GM18508 (cell line): ENCODE data around the gene DPH2.

Experiments
- ATAC-seq: cut with Tn5 transposase; IDR thresholded peaks from one replicate; pipeline ENCODE4 v1.9.1; 2021; ENCODE audit warnings: moderate number of reproducible peaks; ENCODE audit not compliant: insufficient read depth, unreplicated experiment

DPH2 gene

GRCh38 chr1:43980255-43981134, 10.7 kb downstream of the DPH2 start:
- ATAC-seq = no peak

GRCh38 chr1:43981135-43981491, 11.3 kb downstream of the DPH2 start:
- ATAC-seq = no peak

DNA sequence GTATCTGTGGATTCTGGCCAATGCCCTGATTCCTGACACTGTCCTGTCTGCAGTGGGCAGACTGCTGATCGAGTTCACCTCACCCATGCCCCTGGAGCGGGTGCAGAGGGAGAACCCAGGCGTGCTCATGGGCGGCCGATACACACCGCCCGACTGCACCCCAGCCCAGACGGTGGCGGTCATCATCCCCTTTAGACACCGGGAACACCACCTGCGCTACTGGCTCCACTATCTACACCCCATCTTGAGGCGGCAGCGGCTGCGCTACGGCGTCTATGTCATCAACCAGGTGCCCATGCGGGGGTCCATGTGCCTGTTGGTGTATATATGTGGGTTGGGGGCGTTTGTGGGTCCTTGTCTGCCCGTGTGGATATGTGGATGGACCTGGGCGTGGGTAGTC, 11.8 kb downstream of the DPH2 start:
- no peak for ATAC-seq

DNA sequence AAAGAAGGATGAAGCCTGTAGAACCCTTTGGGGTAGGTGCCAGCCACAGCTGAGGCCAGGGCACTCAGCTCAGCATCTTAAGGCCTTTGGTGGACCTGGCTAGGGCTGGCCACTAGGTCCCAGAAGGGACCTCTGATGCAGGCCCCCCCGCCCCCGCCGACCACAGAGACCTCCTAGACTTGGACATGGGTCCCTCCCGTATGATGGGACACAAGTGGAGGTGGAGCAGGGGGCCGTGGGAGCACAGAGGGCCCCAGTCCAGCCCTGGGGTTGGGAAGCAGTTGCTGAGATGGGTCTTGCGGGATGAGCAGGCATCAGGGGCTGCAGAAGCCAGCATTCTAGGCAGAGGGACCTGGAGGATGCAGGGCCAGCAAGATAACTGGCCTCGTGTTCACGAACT, 12.4 kb downstream of the DPH2 start:
- ATAC-seq = no peak

GRCh38 chr1:43982808-43983207, 13.0 kb downstream of the DPH2 start:
- no peak for ATAC-seq

GRCh38 chr1:43983253-43983899, 13.6 kb downstream of the DPH2 start:
- no peak for ATAC-seq

DNA sequence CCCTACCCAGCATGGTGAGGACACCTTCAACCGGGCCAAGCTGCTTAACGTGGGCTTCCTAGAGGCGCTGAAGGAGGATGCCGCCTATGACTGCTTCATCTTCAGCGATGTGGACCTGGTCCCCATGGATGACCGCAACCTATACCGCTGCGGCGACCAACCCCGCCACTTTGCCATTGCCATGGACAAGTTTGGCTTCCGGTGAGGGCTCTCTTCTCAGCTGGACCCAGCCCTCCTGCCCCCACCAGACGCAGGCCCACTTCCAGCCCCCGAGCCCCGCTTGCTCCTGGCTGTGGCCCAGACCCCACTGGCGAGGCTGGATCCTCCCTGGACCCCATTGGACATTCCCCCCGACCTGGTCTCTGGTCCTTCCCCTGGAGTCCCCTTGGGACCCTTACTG, 15.0 kb downstream of the DPH2 start:
- ATAC-seq = no peak

DNA sequence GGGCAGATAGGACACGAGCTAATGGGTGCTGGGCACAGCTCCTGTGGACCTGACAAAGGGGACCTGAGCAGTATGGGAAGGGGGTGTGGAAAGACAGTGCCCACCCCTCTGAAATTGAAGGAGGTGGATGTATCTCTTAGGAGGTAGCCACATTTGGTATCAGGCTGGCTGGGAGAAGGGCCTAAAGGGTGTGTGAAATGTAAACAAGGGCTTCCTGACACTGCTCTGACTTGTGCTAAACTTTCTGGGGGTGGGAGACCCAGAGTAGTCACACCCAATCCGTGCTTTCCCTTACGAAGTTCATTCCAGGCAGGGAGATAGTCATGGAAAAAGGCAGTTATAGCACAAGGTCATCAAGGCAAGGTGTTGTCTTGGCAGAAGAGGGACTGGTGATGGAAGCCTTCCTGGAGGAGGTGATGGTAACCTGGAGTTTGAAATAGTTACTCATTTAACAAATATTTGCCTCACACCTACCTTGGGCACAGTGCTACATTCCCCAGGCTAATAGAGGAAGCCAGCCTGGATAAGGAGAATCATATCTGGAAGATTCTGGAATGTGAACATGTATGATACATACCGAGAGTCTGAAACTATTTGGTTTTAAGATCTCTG, 16.3 kb downstream of the DPH2 start:
- no peak for ATAC-seq

GRCh38 chr1:43986712-43987111, 16.9 kb downstream of the DPH2 start:
- ATAC-seq = no peak

- ATAC-seq = no peak
Observed at GRCh38 chr1:43987159-43987902, 17.5 kb downstream of the DPH2 start.

- no peak for ATAC-seq
Observed at GRCh38 chr1:43990271-43991199, 20.7 kb downstream of the DPH2 start.

DNA sequence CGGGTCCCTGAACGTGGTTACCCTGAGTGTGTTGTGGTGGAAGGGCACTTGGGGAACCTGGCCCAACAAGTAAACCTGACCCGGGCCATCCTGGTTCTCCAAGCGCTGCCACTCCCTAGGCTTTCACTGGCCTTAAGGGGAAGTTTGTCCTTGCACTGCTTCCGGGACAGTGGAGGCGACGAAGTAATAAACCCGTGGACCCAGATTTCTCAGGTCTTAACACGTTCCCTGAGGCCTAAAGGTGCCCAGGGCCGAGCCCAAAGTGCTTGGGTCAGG, 21.3 kb downstream of the DPH2 start:
- no peak for ATAC-seq

DNA sequence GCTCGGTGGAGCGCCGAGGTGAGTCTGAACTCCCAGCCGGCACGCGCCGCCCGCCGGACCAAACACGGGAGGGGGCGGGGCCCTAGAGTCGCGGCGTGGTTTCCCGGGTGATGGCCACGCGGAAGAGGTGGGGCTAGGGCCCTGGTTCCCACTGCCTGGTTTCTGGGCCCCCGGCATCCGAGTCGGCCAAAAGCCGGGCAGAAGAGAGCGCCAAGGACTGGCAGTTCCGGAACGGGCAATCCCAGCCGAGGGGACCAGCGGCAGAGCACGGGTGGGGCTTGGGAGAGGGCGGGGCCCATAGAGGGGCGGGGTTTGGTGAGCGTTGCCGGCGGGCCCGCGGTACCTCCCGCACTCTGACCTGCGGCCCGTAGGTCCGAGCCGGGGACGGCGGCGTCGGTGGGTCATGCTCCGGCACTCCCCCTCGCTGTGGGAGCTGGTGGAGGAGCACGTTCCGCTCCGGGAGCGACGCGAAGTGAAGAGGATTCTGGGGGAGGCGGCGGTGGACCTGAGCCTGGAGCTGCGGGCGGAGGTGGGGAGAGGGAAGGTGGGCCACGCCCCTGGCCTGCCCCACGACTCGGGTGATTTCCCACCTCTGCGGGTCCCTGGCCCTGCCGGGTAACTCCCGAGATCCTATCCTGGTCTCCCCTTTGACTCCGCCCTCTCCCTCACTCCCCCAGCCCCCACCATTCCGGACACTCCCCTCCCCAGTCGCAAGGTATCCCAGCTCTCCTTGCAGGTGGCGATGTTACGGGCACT, 21.8 kb downstream of the DPH2 start, which contains the start of gene CCDC24:
CCDC24 (plus strand) TSS at position 124 of the 756 bp plus-strand sequence; CDS start at position 404, 280 bp downstream.
- ATAC-seq = no peak

DNA sequence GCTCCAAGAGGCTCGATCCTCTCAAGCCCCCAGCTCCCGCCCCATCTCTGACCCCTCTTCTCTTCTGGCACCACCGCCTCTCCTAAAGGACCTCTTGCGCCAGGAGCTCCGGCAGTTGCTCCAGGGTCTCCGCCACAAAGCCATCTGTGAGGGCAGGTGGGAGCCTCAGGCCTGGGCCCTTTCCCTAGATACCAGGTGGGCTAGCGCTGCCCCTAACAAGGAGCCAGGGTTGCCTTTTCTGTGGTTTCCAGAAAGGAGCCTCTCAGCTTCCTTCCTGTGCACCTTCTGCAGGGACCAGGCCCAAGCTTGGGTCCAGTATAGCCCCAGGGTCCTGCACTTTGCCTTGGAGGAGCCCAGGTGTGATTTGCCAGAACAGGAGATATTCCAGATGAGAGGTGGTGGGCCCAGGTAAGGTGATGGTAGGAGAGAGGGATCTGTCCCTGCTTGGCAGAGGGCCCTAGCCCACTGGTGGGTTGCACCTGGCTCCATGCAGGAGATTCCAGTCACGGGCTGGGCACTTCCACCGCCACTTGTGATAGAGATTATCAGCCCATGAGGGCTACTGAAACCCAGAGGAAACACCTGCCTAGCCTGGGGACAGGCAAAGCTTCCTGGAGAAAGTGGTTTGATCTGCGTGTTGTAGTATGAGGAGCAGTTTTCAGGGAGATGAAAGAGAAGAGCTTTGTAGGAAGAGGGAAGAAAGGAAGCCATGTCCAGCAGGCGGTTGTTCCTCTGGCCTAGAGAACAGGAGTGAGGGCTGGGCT, 22.6 kb downstream of the DPH2 start:
- no peak for ATAC-seq

DNA sequence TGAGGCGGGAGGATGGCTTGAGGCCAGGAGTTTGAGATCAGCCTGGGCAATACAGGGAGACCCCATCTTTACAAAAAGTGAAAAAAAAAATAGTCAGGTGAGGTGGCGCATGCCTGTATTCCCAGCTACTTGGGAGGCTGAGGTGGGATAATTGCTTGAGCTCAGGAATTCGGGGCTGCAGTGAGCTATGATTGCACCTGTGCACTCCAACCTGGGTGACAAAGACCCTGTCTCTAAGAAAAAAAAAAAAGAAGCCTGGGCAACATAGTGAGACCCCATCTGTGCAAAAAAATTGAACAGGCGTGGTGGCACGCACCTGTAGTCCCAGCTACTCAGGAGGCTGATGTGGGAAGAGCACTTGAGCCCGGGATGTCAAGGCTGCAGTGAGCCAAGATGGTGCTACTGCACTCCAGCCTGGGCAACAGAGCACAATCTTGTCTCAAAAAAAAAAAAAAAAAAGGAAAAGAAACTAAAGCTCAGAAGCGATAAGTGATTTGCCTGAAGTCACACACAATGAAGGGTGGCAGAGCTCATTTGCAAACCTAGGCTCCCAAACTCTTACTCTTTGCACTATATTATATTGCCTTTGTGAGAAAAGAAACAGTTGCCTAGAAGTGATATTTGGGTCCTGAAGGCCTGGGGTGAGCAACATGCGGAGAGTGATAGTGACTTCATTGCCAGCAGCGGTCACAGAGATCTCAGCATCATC, 23.6 kb downstream of the DPH2 start:
- ATAC-seq = no peak

DNA sequence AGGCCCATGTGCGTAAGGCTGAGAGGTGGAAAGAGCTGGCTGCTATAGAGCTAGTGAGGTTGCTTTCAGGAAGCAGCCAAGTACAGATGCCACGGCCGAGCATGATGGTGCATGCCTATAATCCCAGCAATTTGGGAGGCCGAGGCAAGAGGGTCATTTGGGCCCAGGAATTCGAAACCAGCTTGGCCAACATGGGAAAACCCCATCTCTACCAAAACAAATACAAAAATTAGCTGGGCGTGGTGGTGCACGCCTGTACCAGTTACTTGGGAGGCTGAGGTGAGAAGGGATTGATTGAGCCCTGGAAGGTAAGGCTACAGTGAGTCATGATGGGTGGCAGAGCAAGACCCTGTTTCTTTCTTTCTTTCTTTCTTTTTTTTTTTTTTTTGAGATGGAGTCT, 24.3 kb downstream of the DPH2 start:
- ATAC-seq = no peak

DNA sequence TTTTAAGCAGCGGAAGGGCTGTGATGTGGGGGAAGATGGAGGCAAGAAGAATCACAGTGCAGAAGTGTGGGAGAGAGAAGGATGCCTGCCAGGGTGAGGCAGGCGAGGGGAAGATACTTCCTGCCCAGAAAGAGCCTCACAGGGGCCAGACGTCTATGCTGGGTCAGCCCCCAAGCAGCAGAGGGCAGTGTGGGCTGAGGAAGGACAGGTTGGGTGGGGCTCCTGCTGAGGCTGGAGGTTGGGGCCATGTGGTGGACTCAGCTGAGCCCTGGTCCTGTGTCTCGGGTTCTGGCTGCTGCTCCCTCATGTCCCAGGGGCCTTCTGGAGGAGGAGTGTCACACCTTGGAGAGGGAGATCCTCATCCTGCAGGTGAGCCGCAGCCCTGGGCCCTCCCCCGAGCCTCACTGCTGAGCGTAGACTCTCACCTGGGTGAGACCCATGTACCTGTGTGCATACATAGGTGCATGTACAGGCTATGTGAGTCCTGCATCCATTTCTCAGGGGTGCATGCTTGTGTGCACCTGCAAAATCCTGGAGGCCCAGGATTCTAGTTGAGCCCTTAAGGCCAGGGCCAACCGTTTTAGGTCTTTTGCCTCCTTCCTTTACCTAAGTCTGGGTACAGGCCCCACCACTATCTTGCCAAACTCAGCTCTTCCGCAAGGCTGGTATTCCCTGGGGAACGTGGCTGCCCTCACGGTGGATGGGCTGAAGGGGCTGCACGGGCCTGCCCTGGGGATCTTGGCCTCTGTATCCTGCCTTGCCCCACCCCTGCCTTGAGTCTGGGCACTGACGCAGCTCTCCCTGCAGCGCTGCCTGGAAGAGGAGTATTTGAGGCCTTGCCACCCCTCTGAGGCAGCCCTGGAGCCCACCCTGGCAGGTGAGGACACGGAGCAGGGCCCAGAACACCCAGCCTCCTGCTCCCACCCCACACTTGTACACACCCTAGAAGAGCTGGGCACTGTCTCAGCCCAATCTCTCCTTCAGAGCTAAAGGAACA, 25.3 kb downstream of the DPH2 start:
- ATAC-seq = no peak
